Measurements from ENCODE around the gene UNC93A.
"Not testable (repeated sequence)": the region's sequence is repeated elsewhere in the genome, so short reads cannot be mapped to it uniquely, and the experiment has no call there.

Gene UNC93A

GRCh38 chr6:167272151-167272550, 19.0 kb upstream of the UNC93A start:
- DNase-seq: no peak

- DNase-seq: no peak
Measured at GRCh38 chr6:167272696-167273379, 18.3 kb upstream of the UNC93A start.

GRCh38 chr6:167274270-167274669, 16.8 kb upstream of the UNC93A start:
- DNase-seq: no peak

DNA sequence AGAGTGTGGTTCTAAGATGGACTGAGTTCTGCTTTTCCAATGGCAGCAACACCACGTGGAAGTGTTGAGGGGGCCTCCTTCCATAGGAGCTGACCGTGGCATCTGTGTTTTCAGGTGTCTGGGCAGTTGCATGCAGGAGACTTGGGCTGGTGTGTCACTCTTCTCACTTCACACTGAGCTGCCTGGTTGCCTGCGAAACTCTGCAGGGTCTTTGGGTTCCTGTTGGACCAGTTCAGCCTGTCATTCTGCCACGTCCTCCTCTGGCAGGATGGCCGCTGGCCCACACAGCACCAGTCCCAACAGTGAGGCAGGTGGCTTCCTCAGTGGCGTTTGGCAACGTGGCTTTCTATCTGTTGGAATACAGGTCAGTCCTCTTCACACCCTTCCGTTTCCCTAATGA, 16.1 kb upstream of the UNC93A start:
- no peak for DNase-seq

GRCh38 chr6:167275436-167275835, 15.7 kb upstream of the UNC93A start:
- DNase-seq: no peak

DNA sequence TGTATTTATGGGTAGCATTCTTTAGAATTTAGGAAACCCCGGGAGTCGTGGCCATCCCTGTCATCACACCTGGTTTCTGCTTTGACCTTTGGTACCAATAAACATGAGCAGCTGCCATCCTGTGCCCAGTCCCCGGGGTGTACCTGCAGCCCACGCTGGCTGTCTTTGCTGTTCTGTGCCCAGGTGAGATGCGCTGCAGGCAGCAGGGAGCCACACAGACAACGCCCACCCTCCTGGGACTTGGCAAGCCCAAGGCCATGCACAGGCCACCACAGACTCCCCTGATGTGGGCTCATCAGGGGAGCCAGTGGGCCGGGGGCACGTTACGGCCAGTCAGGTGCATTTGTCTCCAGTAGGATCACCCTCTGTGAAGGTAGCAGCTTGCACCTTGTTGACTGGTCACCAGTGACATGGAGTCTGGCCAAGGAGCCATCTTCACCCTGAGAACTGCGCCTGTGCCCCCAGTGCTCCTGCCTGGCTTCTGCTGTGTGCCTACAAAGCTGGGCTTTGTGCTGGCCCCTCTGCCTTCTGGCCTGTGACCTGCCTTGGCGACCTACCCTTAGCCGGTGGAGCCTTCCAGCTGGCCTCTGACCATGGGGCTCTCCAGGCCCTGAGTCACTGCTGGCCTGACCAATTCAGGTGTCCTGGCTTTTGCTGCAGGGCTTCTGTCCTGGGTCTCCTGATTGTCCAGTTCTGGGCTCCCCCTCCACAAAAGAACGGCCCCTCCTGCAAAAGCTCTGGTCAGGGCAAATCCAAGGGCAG, 14.2 kb upstream of the UNC93A start:
- no peak for DNase-seq

GRCh38 chr6:167278173-167278940, 12.8 kb upstream of the UNC93A start:
- not testable (repeated sequence) for DNase-seq

DNA sequence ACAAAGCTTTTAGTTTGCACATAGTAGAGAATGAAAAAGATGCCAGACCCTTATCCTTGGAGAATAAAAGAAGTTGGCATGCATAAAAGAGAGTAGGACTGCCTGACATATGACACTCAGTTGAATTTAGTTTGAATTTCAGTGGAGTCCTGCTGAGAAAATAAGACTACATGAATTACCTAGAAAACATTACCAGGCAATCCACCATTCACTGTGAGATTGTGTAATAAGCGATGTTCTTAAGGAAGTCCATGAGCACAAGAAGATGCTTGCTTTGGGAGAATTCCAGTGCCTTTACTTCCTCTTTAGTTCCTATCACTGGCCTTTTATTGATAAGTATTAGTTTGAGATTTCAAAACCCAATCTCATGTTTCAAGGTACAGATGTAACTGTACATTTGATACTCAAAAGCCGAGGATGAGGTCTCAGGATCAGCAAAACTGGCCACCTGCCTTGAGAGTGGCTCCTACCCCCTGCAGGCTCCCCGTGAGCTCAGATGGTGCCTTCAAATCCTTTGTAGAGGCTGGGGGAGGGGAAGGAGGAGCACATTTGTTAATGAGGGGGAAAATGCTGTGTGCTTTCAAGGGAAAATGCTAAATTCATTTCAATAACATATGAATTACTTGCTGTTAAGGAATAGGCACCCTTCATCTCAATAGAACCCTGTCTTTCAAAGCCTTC, 11.2 kb upstream of the UNC93A start:
- DNase-seq: no peak

GRCh38 chr6:167280466-167280865, 10.6 kb upstream of the UNC93A start:
- DNase-seq: not testable (repeated sequence)

- no peak for DNase-seq
Measured at GRCh38 chr6:167282165-167282564, 8.9 kb upstream of the UNC93A start.

- DNase-seq: not testable (repeated sequence)
Measured at GRCh38 chr6:167284565-167284964, 6.5 kb upstream of the UNC93A start.

- no peak for DNase-seq
Measured at GRCh38 chr6:167285077-167285770, 5.9 kb upstream of the UNC93A start.

GRCh38 chr6:167287513-167288048, 3.5 kb upstream of the UNC93A start:
- no peak for DNase-seq

GRCh38 chr6:167288591-167289225, 2.4 kb upstream of the UNC93A start:
- peak; percentile 78 for DNase-seq

DNA sequence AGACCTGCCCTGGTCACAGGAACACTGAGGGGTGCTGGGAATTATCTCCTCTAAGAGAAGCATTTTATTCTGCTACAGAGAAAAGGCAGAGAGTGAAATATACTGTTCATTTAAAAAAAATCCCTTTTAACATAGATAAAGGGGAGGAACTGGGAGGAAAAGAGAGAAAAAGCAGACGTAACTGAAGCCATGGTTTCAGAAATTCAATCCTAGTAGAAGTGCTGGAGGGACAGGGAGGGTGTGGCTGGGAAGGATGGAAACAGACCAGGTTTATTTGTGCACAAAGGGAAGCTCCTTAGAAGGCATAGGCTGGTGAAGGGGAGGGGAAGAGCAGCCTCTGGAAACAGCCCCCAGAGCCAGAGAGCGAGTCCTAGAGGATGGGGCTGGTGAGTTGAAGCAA, 1.8 kb upstream of the UNC93A start:
- not testable (repeated sequence) for DNase-seq

GRCh38 chr6:167291623-167292300, 647 bp downstream of the UNC93A start:
- DNase-seq: no peak

DNA sequence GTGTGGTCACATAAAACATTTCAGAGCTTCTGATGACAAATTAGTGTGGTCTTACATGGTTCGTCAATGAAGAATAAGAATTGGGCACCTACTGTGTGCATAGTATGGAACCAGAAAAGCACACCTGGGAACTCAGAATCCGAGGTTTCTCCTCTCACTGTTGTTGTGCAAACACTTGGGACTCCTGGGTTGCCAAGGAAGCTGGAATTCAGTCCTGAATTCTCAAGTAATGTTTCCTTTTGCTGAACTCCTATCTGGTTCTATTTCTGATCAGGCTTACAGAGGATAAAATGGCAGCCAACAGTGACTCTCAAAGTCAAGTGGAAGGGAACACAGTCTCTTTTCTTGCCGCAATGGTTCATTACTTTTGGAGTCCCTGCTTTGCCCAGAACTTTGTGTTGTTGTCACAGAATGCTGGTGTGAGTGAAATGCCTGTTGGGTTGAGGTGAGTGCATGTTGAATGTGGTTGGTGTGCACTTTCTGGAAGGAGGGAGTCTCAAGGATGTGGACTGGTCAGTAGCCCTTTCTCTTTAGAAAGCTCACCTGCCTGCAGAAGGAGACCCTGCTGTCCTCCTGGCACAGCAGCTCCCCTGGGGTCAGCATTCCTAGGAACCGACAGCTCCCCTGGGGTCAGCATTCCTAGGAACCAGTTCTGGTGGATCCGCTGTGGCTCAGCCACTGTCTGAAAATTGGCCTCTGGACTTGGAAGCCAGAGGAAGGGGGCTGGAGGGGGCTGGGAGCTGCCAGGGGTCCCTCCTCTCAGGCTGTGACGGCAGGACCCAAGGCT, 1.4 kb downstream of the UNC93A start:
- DNase-seq: no peak

GRCh38 chr6:167293088-167293589, 2.0 kb downstream of the UNC93A start:
- no peak for DNase-seq

DNA sequence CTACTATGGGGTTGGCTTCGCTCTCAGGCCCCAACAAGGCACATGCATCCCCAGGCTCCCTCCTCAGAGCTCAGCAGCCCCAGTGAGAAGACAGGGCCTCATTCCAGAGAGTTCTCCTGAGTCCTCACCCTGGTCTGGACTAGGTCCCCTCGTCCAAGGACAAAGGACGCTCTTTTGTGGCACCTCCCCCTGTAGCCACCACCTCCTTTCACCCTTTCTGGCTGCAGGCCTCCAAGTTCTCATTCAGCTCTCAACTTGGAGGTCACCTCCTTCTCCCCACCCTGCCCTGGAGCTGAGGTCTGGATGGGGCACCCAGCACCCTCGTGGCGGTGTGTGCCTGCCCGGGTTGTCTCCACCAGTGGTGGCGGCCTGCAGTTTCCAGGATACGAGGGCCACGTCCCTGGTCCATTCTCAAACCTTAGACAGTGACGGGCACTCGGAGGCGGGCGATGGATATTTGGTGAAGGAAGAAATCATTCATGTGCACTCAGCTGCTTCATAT, 2.5 kb downstream of the UNC93A start:
- DNase-seq: no peak

GRCh38 chr6:167294241-167294640, 3.1 kb downstream of the UNC93A start:
- DNase-seq: no peak

Measured in retina (tissue), 1 donor.